HepG2 (cell line): ENCODE results near the gene ATP6V0A1. TPM values are rescaled to one million over a fixed set of nuclear protein-coding genes. Genes with fewer than 3 reads are reported as not detected.

ENCODE experiments used
- ARNT ChIP-seq: fragments of 450-650 bp; IDR thresholded peaks from 2 replicates; pipeline ENCODE4 v1.6.1; 2017
- CENPT ChIP-seq: sonication (generic); formaldehyde crosslinking; IDR thresholded peaks from 2 replicates; pipeline ENCODE4 v1.8.0; 2022; ENCODE audit warnings: low read depth, mild to moderate bottlenecking, moderate library complexity, missing genetic modification reagents
- DPF2 ChIP-seq: sonication (generic); formaldehyde crosslinking; IDR thresholded peaks from 2 replicates; pipeline ENCODE4 v1.4.0; 2020; ENCODE audit warnings: mild to moderate bottlenecking, low read depth, missing genetic modification reagents, borderline replicate concordance
- EEA1 ChIP-seq: sonication (generic); formaldehyde crosslinking; IDR thresholded peaks from 2 replicates; pipeline ENCODE4 v1.5.1; 2020; ENCODE audit warnings: mild to moderate bottlenecking, missing genetic modification reagents, borderline replicate concordance
- HNRNPH1 ChIP-seq: fragments of 200-400 bp; formaldehyde crosslinking; optimal IDR thresholded peaks from 2 replicates; pipeline ENCODE3; 2017; ENCODE audit warnings: mild to moderate bottlenecking, low read depth, low read length
- IKZF1 ChIP-seq: fragments of 450-650 bp; IDR thresholded peaks from 2 replicates; pipeline ENCODE4 v1.7.1; 2016
- MXD4 ChIP-seq: IDR thresholded peaks from 2 replicates; pipeline ENCODE4 v1.6.1; 2016; ENCODE audit warnings: mild to moderate bottlenecking, missing biosample characterization, missing genetic modification reagents
- NAIF1 ChIP-seq: sonication (generic); formaldehyde crosslinking; IDR thresholded peaks from 2 replicates; pipeline ENCODE4 v1.5.0; 2020; ENCODE audit warnings: mild to moderate bottlenecking, missing genetic modification reagents, borderline replicate concordance
- TAF1 ChIP-seq: sonication (generic); formaldehyde crosslinking; IDR thresholded peaks from 2 replicates; pipeline ENCODE4 v1.4.0; 2020; ENCODE audit warnings: missing genetic modification reagents
- TFE3 ChIP-seq: IDR thresholded peaks from 2 replicates; pipeline ENCODE4 v1.6.1; 2016
- THAP8 ChIP-seq: sonication (generic); formaldehyde crosslinking; IDR thresholded peaks from 2 replicates; pipeline ENCODE4 v1.5.1; 2020; ENCODE audit warnings: missing genetic modification reagents, mild to moderate bottlenecking, borderline replicate concordance
- ZBTB7B ChIP-seq: sonication (generic); formaldehyde crosslinking; IDR thresholded peaks from 2 replicates; pipeline ENCODE4 v1.4.0; 2020; ENCODE audit warnings: missing genetic modification reagents
- ZBTB8A ChIP-seq: sonication (generic); formaldehyde crosslinking; IDR thresholded peaks from 2 replicates; pipeline ENCODE4 v1.4.0; 2020; ENCODE audit warnings: mild to moderate bottlenecking, low read depth, missing genetic modification reagents, borderline replicate concordance
- ZNF205 ChIP-seq: IDR thresholded peaks from 2 replicates; pipeline ENCODE4 v1.6.1; 2018; ENCODE audit warnings: missing biosample characterization, missing genetic modification reagents
- ZNF30 ChIP-seq: sonication (generic); formaldehyde crosslinking; IDR thresholded peaks from 2 replicates; pipeline ENCODE4 v1.5.0; 2020; ENCODE audit warnings: mild to moderate bottlenecking, missing genetic modification reagents
- ZNF703 ChIP-seq: sonication (generic); formaldehyde crosslinking; IDR thresholded peaks from 2 replicates; pipeline ENCODE4 v1.5.1; 2020; ENCODE audit warnings: missing genetic modification reagents, mild to moderate bottlenecking, moderate library complexity, borderline replicate concordance
- ZNF782 ChIP-seq: sonication (generic); formaldehyde crosslinking; IDR thresholded peaks from 2 replicates; pipeline ENCODE4 v1.4.0; 2020; ENCODE audit warnings: missing genetic modification reagents, mild to moderate bottlenecking, borderline replicate concordance
- polyA plus RNA-seq, 8 experiments: library from polyadenylated mRNA; depleted of rRNA in 3 of 8; stranded (reverse) in 7 of 8; unstranded in 1 of 8; fragments of >200 nt; fragmentation: Illumina TruSeq in 4 of 8; extraction: Trizol in 4 of 8; gene quantifications; 2 replicates each; pipeline versions ENCODE4 v1.2.1 to v1.2.3, GENCODE V29; 2011 to 2016; ENCODE audit warnings: low read depth in 4 of 8, missing spikeins in 1 of 8, mixed read lengths in 1 of 8; ENCODE audit not compliant: insufficient read depth in 1 of 8
- total RNA-seq, 5 experiments: library from RNA; depleted of rRNA; stranded (reverse); fragments of >200 nt; fragmentation: Illumina TruSeq; extraction: Trizol; gene quantifications; 2 replicates each; pipeline ENCODE4 v1.2.3, GENCODE V29; 2016; ENCODE audit warnings: low read depth in 1 of 5
- TF ChIP-seq, protein P1 (sequence below), 2 experiments: sonication (generic) in 1 of 2; formaldehyde crosslinking in 1 of 2; IDR thresholded peaks; 2 replicates each; pipeline versions ENCODE4 v1.6.1 to v1.9.0; 2014 to 2022; ENCODE audit warnings: antibody characterized with exemption in 1 of 2, borderline replicate concordance in 1 of 2, inconsistent platforms in 1 of 2, low read depth in 1 of 2, missing genetic modification reagents in 1 of 2
- TF ChIP-seq, protein P2 (sequence below): IDR thresholded peaks from 2 replicates; pipeline ENCODE4 v1.6.1; 2012; ENCODE audit warnings: inconsistent platforms
- TF ChIP-seq, protein P3 (sequence below): fragments of 450-650 bp; IDR thresholded peaks from 2 replicates; pipeline ENCODE4 v1.6.1; 2016

The ATP6V0A1 gene
- total and polyA plus RNA-seq, 2 of the 13 experiments (the other 11 are each of a cell fraction or from before 2014, with no cell fraction given): 27.9 to 54.1 TPM

DNA sequence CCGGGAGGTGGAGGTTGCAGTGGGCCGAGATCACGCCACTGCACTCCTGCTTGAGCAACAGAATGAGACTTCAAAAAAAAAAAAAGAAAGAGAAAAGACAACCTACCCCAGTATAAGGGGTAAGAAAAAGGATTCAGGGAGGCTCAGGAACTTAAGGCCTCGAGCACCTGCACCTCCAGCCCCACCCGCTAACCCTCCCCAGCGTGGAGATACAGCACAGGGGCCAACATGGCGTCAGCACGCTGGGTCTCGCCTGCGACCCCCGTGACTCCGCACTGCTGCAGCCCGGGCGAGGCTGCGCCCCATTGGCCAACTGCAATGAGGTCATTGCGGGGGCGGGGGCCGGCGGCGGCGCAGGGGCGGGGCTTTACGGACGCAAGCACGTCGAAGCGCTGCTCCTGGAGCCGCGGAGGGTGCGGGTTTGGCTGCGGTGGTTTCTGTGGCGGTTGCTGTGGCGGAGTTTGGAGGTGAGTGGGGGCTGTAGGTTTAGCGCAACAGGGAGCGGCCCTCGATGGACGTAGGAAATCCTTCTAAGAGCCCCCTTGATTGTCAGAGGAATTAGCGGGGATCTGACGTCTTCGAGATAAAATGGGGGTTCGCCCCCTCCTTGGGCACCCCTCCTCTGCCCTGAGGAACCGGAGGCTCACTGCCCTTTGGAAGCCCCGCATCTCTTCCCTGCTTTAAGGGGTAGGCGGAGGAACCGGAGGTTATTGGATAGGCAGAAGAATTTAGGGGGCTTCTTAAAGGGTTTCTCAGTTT, at the start of gene ATP6V0A1 (continued):
- TF ChIP-seq ZBTB8A (CRISPR knock-in tag) (no peak), CENPT (no peak), TFE3 (CRISPR knock-in tag) (peak; percentile 94), ZNF782 (CRISPR knock-in tag) (no peak), NAIF1 (CRISPR knock-in tag) (0 out of 2 replicates have a peak, but pooled peaks have one; percentile 49), ZBTB7B (peak; percentile 98), IKZF1 (no peak), THAP8 (CRISPR knock-in tag) (no peak), DPF2 (CRISPR knock-in tag) (no peak), ARNT (no peak), ZNF703 (CRISPR knock-in tag) (no peak; the same call in 1 of the 2 replicates), EEA1 (no peak; the same call in 1 of the 2 replicates), HNRNPH1 (no peak), ZNF30 (CRISPR knock-in tag) (no peak), MXD4 (CRISPR knock-in tag) (peak; percentile 58), ZNF205 (CRISPR knock-in tag) (no peak), TAF1 (CRISPR knock-in tag) (peak; percentile 67; the same call in 1 of the 2 replicates)
- TF ChIP-seq, protein P1, sequence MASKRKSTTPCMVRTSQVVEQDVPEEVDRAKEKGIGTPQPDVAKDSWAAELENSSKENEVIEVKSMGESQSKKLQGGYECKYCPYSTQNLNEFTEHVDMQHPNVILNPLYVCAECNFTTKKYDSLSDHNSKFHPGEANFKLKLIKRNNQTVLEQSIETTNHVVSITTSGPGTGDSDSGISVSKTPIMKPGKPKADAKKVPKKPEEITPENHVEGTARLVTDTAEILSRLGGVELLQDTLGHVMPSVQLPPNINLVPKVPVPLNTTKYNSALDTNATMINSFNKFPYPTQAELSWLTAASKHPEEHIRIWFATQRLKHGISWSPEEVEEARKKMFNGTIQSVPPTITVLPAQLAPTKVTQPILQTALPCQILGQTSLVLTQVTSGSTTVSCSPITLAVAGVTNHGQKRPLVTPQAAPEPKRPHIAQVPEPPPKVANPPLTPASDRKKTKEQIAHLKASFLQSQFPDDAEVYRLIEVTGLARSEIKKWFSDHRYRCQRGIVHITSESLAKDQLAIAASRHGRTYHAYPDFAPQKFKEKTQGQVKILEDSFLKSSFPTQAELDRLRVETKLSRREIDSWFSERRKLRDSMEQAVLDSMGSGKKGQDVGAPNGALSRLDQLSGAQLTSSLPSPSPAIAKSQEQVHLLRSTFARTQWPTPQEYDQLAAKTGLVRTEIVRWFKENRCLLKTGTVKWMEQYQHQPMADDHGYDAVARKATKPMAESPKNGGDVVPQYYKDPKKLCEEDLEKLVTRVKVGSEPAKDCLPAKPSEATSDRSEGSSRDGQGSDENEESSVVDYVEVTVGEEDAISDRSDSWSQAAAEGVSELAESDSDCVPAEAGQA (IDR thresholded peaks at IDR 0.05; ENCODE audit: low read depth): peak; percentile 94
- TF ChIP-seq, protein P1 (CRISPR knock-in tag; IDR thresholded peaks at IDR 0.05; ENCODE audit: borderline replicate concordance): no peak
- TF ChIP-seq, protein P2, sequence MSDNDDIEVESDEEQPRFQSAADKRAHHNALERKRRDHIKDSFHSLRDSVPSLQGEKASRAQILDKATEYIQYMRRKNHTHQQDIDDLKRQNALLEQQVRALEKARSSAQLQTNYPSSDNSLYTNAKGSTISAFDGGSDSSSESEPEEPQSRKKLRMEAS: peak; percentile 97
- TF ChIP-seq, protein P3, sequence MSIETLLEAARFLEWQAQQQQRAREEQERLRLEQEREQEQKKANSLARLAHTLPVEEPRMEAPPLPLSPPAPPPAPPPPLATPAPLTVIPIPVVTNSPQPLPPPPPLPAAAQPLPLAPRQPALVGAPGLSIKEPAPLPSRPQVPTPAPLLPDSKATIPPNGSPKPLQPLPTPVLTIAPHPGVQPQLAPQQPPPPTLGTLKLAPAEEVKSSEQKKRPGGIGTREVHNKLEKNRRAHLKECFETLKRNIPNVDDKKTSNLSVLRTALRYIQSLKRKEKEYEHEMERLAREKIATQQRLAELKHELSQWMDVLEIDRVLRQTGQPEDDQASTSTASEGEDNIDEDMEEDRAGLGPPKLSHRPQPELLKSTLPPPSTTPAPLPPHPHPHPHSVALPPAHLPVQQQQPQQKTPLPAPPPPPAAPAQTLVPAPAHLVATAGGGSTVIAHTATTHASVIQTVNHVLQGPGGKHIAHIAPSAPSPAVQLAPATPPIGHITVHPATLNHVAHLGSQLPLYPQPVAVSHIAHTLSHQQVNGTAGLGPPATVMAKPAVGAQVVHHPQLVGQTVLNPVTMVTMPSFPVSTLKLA: 0 out of 2 replicates have a peak, but pooled peaks have one; percentile 21
